ENCODE measurements around the gene CD6.

CD6 gene

GRCh38 chr11:60991457-60991856 is 20.0 kb downstream of the CD6 start:
- TF ChIP-seq SIN3A (IDR thresholded peaks at IDR 0.05; ENCODE audit: borderline replicate concordance, insufficient read depth, low read length) (no peak), POLR2AphosphoS5 (IDR thresholded peaks at IDR 0.05; ENCODE audit: low read depth, low read length) (no peak), FOXP2 (optimal IDR thresholded peaks at IDR 0.05; ENCODE audit: borderline replicate concordance, extremely low read depth, extremely low read length, insufficient read depth) (no peak), TAF1 (IDR thresholded peaks at IDR 0.05; ENCODE audit: borderline replicate concordance, insufficient read depth, low read length) (no peak)
- TF ChIP-seq, protein P1, sequence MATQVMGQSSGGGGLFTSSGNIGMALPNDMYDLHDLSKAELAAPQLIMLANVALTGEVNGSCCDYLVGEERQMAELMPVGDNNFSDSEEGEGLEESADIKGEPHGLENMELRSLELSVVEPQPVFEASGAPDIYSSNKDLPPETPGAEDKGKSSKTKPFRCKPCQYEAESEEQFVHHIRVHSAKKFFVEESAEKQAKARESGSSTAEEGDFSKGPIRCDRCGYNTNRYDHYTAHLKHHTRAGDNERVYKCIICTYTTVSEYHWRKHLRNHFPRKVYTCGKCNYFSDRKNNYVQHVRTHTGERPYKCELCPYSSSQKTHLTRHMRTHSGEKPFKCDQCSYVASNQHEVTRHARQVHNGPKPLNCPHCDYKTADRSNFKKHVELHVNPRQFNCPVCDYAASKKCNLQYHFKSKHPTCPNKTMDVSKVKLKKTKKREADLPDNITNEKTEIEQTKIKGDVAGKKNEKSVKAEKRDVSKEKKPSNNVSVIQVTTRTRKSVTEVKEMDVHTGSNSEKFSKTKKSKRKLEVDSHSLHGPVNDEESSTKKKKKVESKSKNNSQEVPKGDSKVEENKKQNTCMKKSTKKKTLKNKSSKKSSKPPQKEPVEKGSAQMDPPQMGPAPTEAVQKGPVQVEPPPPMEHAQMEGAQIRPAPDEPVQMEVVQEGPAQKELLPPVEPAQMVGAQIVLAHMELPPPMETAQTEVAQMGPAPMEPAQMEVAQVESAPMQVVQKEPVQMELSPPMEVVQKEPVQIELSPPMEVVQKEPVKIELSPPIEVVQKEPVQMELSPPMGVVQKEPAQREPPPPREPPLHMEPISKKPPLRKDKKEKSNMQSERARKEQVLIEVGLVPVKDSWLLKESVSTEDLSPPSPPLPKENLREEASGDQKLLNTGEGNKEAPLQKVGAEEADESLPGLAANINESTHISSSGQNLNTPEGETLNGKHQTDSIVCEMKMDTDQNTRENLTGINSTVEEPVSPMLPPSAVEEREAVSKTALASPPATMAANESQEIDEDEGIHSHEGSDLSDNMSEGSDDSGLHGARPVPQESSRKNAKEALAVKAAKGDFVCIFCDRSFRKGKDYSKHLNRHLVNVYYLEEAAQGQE (IDR thresholded peaks at IDR 0.05; ENCODE audit: insufficient read depth in 1 of 2, low read depth in 2 of 2, low read length in 2 of 2), result no peak

DNA sequence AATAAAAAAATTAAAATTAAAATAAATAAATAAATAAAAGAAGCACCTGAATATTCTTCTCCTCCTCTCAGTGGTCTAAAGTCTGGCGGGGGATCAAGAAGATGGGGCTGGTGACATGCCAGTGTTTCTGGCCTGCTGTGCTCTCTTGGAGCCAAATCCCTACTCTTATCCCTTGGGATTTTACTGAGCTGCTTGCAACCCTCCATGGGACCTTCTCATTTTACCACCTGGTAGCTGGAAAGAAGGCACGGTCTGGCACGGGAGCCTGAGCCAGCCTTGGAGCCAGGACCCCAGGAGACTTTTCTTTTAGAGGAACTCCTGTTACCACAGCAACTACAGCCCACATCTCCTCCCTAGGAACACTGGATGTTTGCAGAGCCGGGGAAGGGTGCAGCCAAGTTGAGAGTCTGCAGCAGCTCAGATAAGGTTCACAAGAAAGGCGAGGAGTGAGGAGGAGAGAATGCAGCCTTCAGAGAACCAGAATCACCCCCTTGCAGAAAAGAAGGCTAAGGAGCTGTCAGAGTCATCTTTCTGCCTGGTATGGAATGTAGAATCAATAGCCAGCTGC is 21.4 kb downstream of the CD6 start:
- TF ChIP-seq POLR2AphosphoS5 (IDR thresholded peaks at IDR 0.05; ENCODE audit: low read depth, low read length), result no peak
- TF ChIP-seq, protein P1 (IDR thresholded peaks at IDR 0.05; ENCODE audit: insufficient read depth in 1 of 2, low read depth in 2 of 2, low read length in 2 of 2), result no peak
- TF ChIP-seq TAF1 (IDR thresholded peaks at IDR 0.05; ENCODE audit: borderline replicate concordance, insufficient read depth, low read length), result no peak
- no peak for TF ChIP-seq SIN3A (IDR thresholded peaks at IDR 0.05; ENCODE audit: borderline replicate concordance, insufficient read depth, low read length)
- TF ChIP-seq FOXP2 (optimal IDR thresholded peaks at IDR 0.05; ENCODE audit: borderline replicate concordance, extremely low read depth, extremely low read length, insufficient read depth), result no peak

- TF ChIP-seq, protein P1 (IDR thresholded peaks at IDR 0.05; ENCODE audit: insufficient read depth in 1 of 2, low read depth in 2 of 2, low read length in 2 of 2), result no peak
- TF ChIP-seq FOXP2 (optimal IDR thresholded peaks at IDR 0.05; ENCODE audit: borderline replicate concordance, extremely low read depth, extremely low read length, insufficient read depth) (no peak), SIN3A (IDR thresholded peaks at IDR 0.05; ENCODE audit: borderline replicate concordance, insufficient read depth, low read length) (no peak), POLR2AphosphoS5 (IDR thresholded peaks at IDR 0.05; ENCODE audit: low read depth, low read length) (no peak), TAF1 (IDR thresholded peaks at IDR 0.05; ENCODE audit: borderline replicate concordance, insufficient read depth, low read length) (no peak)
Observed at GRCh38 chr11:60993615-60994014, 22.1 kb downstream of the CD6 start.

DNA sequence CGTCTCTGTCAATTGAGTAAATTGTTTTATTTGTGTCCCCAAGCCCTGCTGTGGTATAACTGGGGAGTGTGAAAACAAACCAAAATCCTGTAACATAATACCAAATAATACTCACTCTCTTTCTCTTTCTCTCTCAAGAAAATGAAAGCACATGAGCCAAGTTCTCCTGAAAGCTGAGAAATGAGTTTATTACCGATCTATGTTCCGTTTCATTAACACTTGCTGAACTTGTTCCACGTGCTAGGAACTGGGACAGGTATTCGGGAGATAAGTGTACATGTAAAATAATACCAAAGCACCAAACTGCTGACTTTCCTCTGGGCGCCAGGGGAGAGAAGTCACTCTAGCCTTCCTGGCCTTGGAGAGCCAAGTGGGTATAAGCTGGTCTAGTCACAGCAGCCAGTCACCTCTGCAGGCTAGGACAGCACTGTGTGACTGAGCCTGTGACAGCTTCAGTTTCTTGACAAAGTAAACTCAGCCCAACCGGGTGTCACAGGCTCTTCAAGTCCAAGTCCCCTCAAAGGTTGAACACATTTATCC is 23.1 kb downstream of the CD6 start:
- TF ChIP-seq, protein P1 (IDR thresholded peaks at IDR 0.05; ENCODE audit: insufficient read depth in 1 of 2, low read depth in 2 of 2, low read length in 2 of 2), result no peak
- no peak for TF ChIP-seq FOXP2 (optimal IDR thresholded peaks at IDR 0.05; ENCODE audit: borderline replicate concordance, extremely low read depth, extremely low read length, insufficient read depth)
- TF ChIP-seq SIN3A (IDR thresholded peaks at IDR 0.05; ENCODE audit: borderline replicate concordance, insufficient read depth, low read length), result no peak
- no peak for TF ChIP-seq POLR2AphosphoS5 (IDR thresholded peaks at IDR 0.05; ENCODE audit: low read depth, low read length)
- no peak for TF ChIP-seq TAF1 (IDR thresholded peaks at IDR 0.05; ENCODE audit: borderline replicate concordance, insufficient read depth, low read length)

All from PFSK-1 (cell line).